ENCODE results near the gene BSG.
"Not testable (repeated sequence)": the region's sequence is repeated elsewhere in the genome, so short reads cannot be mapped to it uniquely, and the experiment has no call there.

Gene BSG

DNA sequence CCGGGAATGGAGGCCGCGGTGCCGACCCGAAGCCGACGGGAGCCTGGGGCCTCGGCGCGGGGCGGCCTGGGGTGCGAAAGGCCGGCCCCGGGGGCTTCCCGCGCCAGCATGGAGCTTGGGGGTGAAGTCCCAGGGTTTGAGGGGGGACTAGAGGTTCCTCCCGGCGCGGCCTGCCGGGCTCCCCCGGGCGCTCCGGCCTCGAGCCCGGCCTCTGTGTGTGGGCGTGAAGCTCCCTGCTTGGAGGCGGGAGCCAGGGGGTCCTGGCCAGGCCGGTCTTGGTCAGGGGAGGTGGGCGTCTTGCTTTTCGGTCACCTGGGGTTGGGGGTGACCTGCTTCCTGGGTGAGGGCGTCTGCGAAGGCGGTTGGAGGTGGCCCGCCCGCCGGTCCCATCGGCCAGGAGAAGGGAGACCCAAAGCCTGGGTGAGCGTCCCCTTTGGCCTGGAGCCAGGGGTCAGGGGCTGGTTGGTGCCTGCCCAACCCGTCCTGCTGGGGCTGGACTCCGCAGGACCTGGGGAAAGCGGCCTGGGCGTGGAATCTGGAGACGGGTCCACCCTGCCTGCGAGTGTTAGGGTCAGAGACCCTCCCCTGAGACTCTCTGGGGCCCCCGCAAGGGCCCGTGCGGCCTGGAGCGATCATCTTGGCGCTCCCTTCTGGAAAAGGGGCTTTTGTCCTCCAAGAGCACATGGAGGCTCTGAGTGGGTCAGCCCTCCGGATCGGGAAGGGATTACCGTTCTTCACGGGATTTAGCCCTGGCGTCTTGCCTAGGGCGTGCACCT lies 535 bp downstream of the BSG start:
- DNase-seq, result no peak

DNA sequence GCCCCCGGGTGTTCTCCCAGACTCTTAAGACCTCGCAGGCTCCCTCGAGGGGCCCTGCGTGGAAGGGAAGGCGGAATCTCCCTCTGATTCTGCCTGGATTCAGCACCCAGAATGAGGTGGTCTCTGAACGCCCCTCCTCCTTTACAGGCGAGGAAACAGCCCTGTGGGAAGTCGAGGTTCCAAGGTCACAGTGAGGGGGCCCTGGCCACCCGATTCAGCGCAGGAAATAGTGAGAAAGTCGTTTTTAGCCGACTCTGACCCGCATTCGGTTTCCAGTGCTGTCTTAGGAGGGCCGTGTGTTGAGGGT lies 1.1 kb downstream of the BSG start:
- no peak for DNase-seq

DNA sequence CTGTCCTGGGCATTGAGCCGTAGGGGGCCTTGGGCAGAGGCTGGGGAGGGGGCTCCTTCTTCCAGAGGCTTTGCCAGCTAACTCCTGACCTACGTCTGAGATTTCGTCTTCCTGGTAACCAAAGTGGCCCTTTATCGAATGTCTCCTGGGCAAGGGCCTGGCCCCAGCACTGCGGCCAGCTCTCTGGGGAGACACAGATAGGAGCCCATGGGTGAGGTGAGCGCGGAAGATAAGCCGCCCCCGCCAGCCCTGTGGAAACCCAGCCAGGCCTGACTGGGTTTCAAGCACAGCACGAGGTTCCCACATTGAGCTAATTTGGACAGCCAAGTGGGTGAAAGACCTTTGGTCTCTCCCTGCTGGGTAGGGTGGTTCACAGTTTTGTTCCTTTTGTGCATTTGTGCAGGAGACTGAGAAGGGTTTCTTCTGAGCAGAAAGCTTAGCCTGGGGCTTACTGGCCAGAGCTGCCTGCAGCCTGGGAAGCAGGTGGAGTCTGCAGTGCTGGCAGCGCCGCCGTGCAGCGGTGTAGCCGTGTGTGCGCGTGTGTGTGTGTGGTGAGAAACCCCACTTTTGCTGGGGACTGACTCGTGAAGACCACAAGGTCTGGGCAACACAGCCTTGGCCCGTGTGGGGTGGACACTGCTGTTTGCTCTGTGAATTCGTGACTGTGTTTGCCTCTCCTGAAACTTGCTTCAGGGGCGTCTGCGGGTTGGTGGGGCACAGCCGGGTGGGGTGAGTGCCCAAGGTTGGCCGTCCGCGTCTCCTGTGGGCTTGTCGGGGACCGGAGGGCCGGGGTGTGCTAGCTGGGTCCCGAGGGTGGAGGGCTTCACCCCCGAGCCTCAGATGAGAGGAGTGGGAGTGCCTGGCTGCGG lies 2.5 kb downstream of the BSG start:
- DNase-seq, result no peak

GRCh38 chr19:575527-576506 lies 3.4 kb downstream of the BSG start:
- DNase-seq, result no peak

DNA sequence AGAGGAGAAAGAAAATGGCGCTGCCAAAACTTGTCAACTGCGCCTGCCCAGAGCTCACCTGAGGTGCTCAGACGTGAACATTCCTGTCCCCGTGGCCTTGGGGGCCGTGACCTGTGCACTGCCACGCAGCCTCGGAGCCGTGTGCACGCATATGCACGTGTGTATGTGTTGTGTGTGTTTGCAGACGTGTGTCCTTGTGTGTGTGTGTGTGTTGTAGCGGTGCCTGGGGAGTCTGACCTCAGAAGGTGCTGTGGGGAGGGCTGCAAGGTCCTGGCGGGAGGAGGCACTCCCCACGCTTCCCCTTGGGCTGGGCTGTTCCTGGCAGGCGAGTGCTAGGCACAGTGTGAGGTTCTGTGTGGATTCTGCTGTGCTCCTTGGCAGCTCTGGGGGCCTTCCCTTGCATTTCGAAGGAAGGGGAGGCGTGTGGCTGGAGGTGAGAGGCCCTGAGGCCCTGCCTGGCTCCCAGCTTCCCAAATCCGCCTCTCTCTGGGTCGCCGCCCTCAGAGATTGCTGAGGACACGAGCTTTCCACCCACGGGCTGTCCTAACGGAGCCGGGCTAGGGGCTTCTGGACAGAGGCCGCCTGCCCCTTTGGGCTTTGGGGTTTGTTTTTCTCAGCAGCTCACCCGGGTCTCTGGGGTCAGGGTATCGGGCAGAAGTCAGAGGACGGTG lies 4.5 kb downstream of the BSG start:
- DNase-seq, result no peak

DNA sequence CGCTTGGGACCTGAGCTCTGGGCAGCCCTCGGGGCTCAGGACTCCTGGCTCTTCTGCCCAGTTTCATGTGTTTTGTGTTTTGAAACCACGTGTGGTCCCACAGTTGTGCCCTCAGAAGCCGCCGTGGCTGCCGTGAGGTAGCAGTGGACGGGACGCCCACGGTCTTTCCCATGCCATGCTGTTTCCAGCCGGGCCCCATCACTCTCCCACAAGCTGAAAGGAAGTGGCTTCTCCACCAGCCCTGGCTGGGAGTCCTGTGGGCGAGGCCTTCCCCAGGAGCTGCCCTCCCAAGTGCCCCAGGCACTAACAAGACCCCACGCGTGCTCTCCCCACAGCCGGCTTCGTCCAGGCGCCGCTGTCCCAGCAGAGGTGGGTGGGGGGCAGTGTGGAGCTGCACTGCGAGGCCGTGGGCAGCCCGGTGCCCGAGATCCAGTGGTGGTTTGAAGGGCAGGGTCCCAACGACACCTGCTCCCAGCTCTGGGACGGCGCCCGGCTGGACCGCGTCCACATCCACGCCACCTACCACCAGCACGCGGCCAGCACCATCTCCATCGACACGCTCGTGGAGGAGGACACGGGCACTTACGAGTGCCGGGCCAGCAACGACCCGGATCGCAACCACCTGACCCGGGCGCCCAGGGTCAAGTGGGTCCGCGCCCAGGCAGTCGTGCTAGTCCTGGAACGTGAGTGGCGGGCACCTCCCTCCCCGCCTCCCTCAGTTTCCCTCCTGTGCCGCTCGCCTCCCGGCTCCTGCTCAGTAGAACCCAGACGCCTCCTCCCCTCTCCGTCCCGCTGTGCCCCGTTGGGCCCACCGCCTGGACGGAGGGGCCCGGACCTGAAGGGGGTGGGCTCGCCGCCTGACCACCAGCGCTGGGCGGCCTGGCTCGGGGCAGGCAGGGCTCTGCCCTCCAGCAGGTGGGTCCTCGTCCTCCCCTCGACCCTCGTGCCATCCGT lies 5.3 kb downstream of the BSG start:
- no peak for DNase-seq

DNA sequence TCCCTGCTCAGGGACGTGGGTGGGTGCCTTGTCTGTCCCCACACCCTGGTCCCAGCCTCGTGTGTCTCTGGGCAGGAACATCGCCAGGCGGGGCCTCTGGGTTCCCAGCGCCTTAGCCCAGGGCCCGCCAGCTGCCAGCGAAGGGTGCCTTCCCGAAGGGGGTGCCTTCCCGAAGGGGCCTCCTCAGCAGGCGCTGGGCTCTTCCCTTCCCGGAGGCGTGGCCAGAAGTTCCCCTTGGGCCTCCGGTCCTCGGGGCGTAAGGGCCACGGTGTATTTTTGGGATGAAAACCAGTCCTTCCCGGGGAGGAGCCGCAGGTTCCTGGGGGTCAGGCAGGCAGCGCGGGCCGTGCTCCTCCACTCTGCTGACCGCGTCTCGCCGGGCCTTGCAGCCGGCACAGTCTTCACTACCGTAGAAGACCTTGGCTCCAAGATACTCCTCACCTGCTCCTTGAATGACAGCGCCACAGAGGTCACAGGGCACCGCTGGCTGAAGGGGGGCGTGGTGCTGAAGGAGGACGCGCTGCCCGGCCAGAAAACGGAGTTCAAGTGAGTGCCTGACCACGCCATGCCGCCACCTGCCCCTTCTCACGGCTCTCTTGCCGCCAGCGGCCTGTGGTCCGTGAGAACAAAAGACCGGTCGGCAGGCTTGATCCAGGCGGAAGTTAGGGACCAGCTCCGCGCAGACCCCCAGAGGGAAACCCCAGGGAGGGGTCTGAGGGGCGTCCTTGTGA lies 6.9 kb downstream of the BSG start:
- DNase-seq, result no peak

DNA sequence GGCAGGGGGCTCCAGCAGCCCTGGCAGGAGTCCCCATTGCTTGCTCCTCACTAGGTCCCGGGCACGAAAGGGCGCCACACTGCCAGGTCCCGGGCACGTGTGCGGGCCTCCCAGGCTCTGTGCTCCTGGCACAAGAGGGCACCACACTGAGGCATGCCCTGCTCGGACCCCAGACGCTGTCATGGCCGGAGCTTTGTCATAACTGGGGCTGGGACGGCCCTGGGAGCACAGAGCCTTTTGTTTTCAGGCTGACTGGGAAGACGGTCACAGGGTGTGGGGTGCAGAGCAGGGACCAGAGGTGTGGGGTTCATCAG lies 7.4 kb downstream of the BSG start:
- no peak for DNase-seq

- no peak for DNase-seq
Observed at GRCh38 chr19:580274-580835, 8.0 kb downstream of the BSG start.

- no peak for DNase-seq
Observed at GRCh38 chr19:581399-582111, 9.2 kb downstream of the BSG start.

DNA sequence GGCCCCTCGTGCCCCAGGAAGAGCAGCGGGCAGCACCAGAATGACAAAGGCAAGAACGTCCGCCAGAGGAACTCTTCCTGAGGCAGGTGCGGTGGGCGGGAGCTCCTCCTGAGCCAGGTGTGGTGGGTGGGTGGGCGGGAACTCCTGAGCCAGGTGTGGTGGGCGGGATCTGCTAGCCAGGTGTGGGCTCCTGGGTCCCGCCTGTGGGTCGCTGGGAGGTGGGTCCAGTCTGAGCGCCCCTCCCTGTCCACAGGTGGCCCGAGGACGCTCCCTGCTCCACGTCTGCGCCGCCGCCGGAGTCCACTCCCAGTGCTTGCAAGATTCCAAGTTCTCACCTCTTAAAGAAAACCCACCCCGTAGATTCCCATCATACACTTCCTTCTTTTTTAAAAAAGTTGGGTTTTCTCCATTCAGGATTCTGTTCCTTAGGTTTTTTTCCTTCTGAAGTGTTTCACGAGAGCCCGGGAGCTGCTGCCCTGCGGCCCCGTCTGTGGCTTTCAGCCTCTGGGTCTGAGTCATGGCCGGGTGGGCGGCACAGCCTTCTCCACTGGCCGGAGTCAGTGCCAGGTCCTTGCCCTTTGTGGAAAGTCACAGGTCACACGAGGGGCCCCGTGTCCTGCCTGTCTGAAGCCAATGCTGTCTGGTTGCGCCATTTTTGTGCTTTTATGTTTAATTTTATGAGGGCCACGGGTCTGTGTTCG lies 10.3 kb downstream of the BSG start:
- DNase-seq, result no peak

DNA sequence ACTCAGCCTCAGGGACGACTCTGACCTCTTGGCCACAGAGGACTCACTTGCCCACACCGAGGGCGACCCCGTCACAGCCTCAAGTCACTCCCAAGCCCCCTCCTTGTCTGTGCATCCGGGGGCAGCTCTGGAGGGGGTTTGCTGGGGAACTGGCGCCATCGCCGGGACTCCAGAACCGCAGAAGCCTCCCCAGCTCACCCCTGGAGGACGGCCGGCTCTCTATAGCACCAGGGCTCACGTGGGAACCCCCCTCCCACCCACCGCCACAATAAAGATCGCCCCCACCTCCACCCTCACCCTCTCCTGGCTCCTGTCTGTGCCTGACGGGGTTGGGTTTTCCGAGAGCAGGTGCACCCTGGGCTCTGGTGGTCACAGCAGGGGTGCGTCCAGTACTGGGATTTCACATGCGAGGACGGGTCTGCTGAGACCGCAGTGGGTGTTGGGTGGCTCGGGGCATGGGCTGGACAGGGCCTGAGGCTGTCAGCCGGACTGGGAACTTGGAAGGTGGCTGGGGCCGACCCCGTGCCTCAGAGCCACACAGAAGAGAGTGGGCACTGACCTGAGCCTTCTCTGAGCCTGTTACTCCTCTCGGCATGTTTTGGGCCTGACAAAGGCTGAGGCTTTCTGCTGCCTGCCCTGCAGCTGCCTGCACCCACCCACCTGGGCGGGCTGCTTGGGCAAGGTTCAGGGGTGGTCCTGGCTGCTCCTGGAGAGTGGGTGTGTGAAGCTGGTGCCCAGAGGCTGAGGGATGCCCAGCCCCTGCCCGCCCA lies 11.0 kb downstream of the BSG start:
- no peak for DNase-seq

DNA sequence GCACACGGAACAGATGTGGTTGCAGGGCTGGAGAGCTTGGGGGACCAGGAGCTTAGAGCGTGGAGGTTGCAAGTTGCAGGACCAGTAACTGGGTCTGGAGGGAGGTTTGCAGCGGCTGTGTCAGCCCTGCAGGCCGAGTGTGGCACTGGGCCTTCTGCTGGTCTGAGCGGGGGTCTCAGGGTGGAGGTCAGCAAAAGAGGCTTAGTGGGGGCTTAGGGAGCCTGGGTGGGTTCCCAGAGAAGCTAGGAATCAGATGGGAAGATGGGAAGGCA lies 11.5 kb downstream of the BSG start:
- DNase-seq, result no peak

DNA sequence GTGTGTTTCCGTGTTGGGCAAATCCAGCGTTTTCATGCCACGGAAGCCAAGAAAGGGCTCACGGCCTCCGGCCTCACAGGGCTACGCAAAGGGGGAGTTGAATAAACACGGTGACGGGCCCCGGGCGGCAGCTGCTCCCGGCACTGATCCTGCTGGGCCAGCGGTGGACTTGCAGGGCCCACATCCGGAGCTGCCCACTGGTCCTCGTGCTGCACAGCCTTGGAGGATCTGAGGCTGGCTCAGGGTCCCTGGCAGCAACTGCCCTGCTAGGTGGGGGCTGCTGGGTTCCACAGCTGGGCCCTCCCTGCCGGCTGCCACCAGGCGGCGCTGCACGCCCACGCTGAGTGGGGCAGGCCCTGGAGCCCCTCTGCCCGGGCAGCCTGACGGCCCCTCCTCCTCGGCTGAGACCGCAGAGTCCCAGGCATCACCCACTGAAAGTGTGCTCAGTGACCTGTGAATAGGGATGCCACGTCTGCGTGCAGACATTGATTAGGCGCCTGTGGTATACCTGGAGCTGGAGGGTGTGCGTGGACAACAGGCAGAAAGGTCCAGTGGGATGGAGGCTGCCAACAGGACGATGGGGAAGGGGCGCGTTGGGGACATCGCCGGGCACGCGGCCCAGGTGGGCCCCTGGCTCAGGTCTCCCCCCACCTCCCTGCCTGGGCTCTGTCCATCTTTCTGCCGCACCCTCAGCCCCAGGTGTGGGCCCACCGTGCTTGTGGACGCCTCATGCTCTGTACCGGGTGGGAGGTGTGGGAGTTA lies 12.0 kb downstream of the BSG start:
- DNase-seq, result no peak

GRCh38 chr19:585146-585545 lies 12.8 kb downstream of the BSG start:
- DNase-seq, result not testable (repeated sequence)

DNA sequence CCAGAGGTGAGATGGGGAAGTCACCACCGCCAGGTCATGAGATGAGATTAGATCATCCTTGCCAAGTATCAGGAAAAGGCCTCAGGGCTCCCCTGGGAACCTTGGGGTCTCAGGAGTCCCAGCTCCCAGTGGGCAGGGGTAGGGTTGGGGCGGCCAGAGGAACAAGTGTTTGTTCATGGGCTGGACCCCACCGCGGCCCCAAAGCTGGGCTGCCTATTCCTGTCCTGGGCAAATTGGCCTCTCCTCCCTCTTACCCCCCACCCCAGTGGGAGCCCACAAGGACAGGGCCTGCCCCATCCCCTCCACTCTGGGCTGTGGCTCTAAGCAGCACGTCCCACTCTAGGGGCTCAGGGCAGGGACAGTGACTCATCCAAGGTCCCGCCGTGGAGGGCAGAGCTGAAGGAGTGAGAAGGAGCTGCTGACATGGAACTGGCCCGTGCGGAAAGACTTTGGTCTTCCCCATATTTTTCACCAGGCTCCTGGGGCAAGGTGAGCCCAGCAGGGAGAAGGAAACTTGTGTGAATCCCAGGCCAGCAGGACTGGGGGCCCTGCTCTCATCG lies 13.2 kb downstream of the BSG start:
- DNase-seq, result no peak

GRCh38 chr19:588093-588740 lies 15.8 kb downstream of the BSG start:
- peak; percentile 83 for DNase-seq
